Left colon (tissue), 2 donors: Measurements from ENCODE around the gene ZNF609. TPM values are rescaled to one million over a fixed set of nuclear protein-coding genes. Genes with fewer than 3 reads are reported as not detected.

Source experiments
- ATAC-seq: fragments of 200-7000 bp; cut with Tn5 transposase; one replicate; pipeline ENCODE4 v1.9.1; 2020; ENCODE audit warnings: mild to moderate bottlenecking, moderate library complexity
- DNase-seq, 2 donors: peaks; one replicate each; pipeline ENCODE4 v3.0.0-alpha.2; 2020
- intact Hi-C, 2 donors: fragments of 100-400 bp; cut with DNase I in 1 of 2; cut with micrococcal nuclease in 1 of 2; formaldehyde crosslinking; loops; one replicate each; pipeline versions ENCODE4 v1.11.2 to v1.14.0; 2022; cut with DNase I, micrococcal nuclease
- total RNA-seq, 2 donors: library from RNA; stranded (reverse); fragmentation: NEBNext Ultra II Directional; extraction: Animal tissue kit (Norgen Biotek cat#: 25700); gene quantifications; one replicate each; pipeline ENCODE4 v1.2.1, GENCODE V29; 2021
- donor health status: DM: no; HTN: no; CAD: no.
- donor health status: DM: yes; HTN: yes; CAD: no.

ZNF609 gene
- total RNA-seq, 2 donors from 2014 or later = 26.3 to 35.3 TPM

- DNase-seq (peak in 1 of 2 donors; percentile 11), ATAC-seq (no peak)
- intact Hi-C loops = no loop called here
Measured at GRCh38 chr15:64452988-64453688, 7.2 kb upstream of the ZNF609 start.

GRCh38 chr15:64453689-64454037 lies 6.7 kb upstream of the ZNF609 start:
- intact Hi-C loops = no loop called here
- DNase-seq = no peak
- ATAC-seq = no peak

GRCh38 chr15:64454282-64454681 lies 6.1 kb upstream of the ZNF609 start:
- DNase-seq (no peak), ATAC-seq (no peak)
- intact Hi-C loops = no loop called here

- peak; percentile 16 to 31 for DNase-seq
- intact Hi-C loops = no loop called here
- no peak for ATAC-seq
Measured at GRCh38 chr15:64455961-64456371, 4.4 kb upstream of the ZNF609 start.

- intact Hi-C loops = no loop called here
- ATAC-seq = no peak
- DNase-seq = no peak
Measured at GRCh38 chr15:64456634-64457108, 3.7 kb upstream of the ZNF609 start.

GRCh38 chr15:64459066-64459781 lies 1.2 kb upstream of the ZNF609 start:
- ATAC-seq = no peak
- no peak for DNase-seq
- intact Hi-C loops = no loop called here

GRCh38 chr15:64460724-64461720 lies 644 bp downstream of the ZNF609 start:
- DNase-seq = peak; percentile 29 to 48
- intact Hi-C loops = no loop called here
- ATAC-seq = peak; percentile 58

GRCh38 chr15:64461721-64462162 lies 1.4 kb downstream of the ZNF609 start:
- intact Hi-C loops = no loop called here
- DNase-seq (peak; percentile 24 to 27), ATAC-seq (peak; percentile 18)

GRCh38 chr15:64462492-64462891 lies 2.1 kb downstream of the ZNF609 start:
- ATAC-seq (no peak), DNase-seq (no peak)
- intact Hi-C loops = no loop called here

- intact Hi-C loops = no loop called here
- DNase-seq (no peak), ATAC-seq (no peak)
Measured at GRCh38 chr15:64464276-64465005, 4.1 kb downstream of the ZNF609 start.

GRCh38 chr15:64466408-64467141 lies 6.2 kb downstream of the ZNF609 start:
- no peak for ATAC-seq
- intact Hi-C loops = no loop called here
- DNase-seq = no peak

- no peak for ATAC-seq
- no peak for DNase-seq
- intact Hi-C loops = no loop called here
Measured at GRCh38 chr15:64472161-64472560, 11.8 kb downstream of the ZNF609 start.

GRCh38 chr15:64474846-64475245 lies 14.5 kb downstream of the ZNF609 start:
- DNase-seq (no peak), ATAC-seq (no peak)
- intact Hi-C loops = no loop called here

GRCh38 chr15:64476550-64476949 lies 16.2 kb downstream of the ZNF609 start:
- no peak for ATAC-seq
- no peak for DNase-seq
- intact Hi-C loops = no loop called here

- no peak for DNase-seq
- intact Hi-C loops = no loop called here
- no peak for ATAC-seq
Measured at GRCh38 chr15:64478863-64479262, 18.5 kb downstream of the ZNF609 start.

- ATAC-seq = no peak
- intact Hi-C loops = no loop called here
- no peak for DNase-seq
Measured at GRCh38 chr15:64480891-64481290, 20.5 kb downstream of the ZNF609 start.

GRCh38 chr15:64483749-64484148 lies 23.4 kb downstream of the ZNF609 start:
- DNase-seq (no peak), ATAC-seq (no peak)
- intact Hi-C loops = no loop called here

GRCh38 chr15:64485796-64486195 lies 25.4 kb downstream of the ZNF609 start:
- DNase-seq = no peak
- no peak for ATAC-seq
- intact Hi-C loops = no loop called here
